ENCODE measurements around the gene CXXC5.
"Not testable (repeated sequence)": the region's sequence is repeated elsewhere in the genome, so short reads cannot be mapped to it uniquely, and the experiment has no call there.

The CXXC5 gene
- total RNA-seq = 2.4 to 16.5 (median 10.9) reads per million in 4 experiments

DNA sequence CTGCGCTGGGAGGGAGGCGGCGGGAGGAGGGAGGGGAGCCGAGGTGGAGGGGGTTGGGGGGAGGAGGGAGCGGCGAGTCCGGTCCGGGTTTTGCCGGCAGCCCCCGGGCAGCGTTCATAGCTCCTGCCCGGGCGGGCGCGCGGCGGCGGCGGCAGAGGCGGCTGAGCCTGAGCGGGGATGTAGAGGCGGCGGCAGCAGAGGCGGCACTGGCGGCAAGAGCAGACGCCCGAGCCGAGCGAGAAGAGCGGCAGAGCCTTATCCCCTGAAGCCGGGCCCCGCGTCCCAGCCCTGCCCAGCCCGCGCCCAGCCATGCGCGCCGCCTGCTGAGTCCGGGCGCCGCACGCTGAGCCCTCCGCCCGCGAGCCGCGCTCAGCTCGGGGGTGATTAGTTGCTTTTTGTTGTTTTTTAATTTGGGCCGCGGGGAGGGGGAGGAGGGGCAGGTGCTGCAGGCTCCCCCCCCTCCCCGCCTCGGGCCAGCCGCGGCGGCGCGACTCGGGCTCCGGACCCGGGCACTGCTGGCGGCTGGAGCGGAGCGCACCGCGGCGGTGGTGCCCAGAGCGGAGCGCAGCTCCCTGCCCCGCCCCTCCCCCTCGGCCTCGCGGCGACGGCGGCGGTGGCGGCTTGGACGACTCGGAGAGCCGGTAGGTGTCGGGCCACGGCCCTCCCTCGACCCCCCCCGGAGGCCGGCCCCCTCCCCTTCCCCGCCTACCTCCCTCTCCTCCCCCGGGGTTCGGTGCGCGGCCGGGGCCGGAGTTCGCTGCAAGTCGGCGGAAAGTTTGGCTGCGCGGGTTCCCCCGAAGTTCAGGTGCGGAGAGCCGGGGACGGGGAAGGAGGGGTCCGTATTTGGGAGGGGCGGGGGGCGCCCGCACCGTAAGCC, at the start of gene CXXC5:
Gene CXXC5 (plus strand): TSS at position 145 of the 877 bp plus-strand sequence. CDS start 32,175 bp downstream, outside the sequence.
- peak; percentile 18 for DNase-seq

- not testable (repeated sequence) for DNase-seq
Measured at GRCh38 chr5:139598601-139598965, 49.6 kb upstream of the CXXC5 start.

- no peak for DNase-seq
Measured at GRCh38 chr5:139600336-139600949, 47.7 kb upstream of the CXXC5 start.

DNA sequence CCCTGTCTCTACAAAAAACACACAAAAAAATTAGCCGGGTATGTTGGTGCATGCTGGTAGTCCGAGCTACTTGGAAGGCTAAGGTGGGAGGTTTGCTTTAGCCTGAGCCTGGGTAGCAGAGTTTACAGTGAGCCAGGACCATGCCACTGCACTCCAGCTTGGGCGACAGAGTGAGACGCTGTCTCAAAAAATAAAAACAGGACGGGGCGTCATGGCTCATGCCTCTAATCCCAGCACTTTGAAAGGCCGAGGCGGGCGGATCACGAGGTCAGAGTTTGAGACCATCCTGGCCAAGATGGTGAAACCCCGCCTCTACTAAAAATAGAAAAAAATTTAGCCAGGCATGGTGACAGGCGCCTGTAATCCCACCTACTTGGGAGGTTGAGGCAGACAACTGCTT, 46.7 kb upstream of the CXXC5 start:
- DNase-seq = no peak

GRCh38 chr5:139601948-139602347, 46.2 kb upstream of the CXXC5 start:
- not testable (repeated sequence) for DNase-seq

GRCh38 chr5:139605887-139606286, 42.3 kb upstream of the CXXC5 start:
- DNase-seq = no peak

DNA sequence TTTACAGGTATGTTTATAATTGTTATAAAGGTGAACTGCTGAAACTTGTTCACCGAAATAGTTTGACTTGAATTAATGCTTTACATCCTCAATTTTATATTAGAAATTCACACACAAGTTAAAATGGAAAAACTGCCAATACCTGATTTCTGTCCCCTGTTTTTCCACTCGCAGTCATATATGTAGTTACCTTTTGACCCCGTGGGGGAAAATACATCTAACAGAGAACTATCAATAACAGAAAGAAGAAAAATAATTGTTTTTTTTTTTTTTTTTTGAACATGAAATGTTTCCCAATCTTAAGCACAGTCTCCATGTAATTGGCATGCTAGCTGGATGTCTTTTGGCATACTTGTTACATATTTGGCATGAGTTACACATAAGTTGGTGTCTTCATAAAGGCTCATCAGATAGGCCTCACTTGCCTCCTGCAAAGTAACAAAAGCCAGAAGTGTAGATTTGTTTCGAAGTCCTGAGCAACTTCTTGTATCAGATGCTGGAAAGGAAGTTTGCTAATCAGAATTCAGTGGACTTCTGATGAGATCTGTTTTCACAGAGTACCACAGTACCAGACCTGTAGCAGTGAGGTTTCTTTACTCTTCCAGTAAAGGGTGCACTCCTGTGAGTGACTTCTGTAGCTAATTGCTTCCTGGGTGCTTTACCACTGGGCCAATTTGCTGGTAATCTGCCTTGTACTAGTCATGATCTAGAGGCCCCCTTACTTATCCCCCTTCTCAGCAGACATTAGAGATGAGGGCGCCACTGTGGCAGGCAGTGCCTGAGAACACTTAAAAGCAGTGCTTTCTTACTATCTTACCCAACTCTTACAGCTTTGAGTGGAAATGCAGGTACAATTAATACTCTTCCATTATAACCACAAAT, 36.2 kb upstream of the CXXC5 start:
- no peak for DNase-seq

- no peak for DNase-seq
Measured at GRCh38 chr5:139619861-139620260, 28.3 kb upstream of the CXXC5 start.

GRCh38 chr5:139625398-139625797, 22.8 kb upstream of the CXXC5 start:
- DNase-seq = not testable (repeated sequence)

DNA sequence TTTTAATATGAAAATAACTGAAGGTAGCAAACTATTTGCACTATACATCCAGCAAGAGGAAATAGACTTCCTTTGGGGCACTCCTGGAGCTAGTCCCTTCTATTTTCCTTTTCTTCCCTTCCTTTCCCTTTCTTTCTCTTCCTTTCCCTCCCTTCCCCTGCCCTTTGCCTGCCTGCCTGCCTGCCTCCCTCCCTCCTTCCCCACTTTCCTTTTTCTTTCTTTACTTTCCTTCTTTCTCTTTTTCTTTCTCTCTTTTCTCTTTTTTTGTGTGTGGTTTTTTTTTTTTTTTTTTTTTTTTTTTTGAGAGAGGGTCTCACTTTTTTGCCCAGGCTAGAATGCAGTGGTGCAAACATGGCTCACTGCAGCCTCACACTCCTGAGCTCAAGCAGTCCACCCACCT, 17.3 kb upstream of the CXXC5 start:
- no peak for DNase-seq

- no peak for DNase-seq
Measured at GRCh38 chr5:139631520-139632165, 16.5 kb upstream of the CXXC5 start.

DNA sequence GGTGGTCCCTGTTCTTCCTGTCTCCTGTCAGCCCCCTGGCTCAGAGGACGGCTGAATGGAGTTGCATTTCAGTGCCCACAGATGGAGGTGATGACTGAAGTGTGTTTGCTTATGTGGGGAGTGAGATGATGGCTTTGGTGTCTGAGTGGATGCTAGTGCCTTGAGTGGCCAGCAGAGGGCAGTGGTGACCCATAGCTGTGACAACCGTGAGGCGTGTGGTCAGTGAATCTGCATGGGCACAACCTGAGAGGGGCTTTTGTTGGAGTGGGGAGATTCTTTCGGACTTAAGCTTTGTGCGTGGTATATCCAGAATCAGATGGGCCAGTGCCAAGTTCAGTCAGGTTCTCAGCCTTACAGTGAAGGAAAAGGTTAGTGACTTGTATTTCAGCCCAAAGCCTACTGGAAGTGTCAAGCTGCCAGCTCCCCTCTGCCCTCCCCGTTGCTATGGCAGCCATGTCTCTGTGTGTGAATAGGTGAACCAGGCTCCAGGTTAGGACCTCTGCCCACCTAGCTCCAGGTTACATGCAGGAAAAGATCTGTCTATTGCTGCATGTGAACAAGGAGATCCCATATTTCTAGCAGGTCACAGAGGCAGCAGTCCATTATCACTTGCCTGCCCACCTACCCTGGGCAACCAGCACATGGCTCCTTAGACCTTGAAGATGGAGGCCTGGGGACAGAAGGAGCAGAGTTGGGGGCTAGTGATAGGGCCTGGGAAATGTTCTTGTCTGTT, 14.7 kb upstream of the CXXC5 start:
- DNase-seq = peak; percentile 43

- DNase-seq = no peak
Measured at GRCh38 chr5:139634028-139634325, 14.2 kb upstream of the CXXC5 start.

DNA sequence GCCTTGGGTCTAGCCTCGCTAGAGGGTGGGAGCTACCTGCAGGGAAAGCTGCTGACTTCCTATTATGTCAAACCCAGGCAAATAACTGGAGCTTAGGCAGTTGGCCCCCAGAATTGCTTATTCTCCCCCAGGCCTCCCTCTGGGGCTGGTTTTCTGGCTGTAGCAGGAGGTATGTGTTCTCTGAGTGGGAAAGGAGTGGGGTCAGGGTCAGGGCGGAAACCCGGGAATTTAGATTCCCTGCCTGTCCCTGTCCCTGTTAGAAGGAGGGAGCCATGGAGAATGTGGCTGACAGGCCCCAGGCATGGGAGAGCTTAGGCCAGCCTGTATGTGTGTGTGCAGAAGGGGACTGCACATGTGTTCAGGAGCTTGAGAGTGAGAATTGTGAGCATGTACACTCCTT, 13.6 kb upstream of the CXXC5 start:
- DNase-seq = no peak

DNA sequence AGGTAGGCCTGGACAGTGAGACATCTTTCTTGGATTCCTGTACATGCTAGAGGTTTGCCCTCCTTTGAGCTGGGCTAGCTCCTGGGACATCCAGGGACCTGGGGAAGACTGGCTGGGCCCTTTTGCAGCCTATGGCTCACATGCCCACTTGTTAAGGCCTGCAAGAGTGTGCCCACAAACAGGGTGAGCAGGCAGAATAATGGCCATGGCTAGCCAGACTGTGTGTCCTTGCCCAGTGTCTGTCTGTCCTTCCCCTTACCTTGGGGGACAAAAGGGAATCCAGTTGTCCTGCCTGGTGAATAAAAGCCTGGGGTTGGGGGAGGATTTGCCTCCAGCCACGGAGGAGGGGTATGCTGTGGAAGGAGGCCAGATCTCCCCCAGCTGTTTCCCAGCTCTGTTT, 13.0 kb upstream of the CXXC5 start:
- DNase-seq = no peak

DNA sequence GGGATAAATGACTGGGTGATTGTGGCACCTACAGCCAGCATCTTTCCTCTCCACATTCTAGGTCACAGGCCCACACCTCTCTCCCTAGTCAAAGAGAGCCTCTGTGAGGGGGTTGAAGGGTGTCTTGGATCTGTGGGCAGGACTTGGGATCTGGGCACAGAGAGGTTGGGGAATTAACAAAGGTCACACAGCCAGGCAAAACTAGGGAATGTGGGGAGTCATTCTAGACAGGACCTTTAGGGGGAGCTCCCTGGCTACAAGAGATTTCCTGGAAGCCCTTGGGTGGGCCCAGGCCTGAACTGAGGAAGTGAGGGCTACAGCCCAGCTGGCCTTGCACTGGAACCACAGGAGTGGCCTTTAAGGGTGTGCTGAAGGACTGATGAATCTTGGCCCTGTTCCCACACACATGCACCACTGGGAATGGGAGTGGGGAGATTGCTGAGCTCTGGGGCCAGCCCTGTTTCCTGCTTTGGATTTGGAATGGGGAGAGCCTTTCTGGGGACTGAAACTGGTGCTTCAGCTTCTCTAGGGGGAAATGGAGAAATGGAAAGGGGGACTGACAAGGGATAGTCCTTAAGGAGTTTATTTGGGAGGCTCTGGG, 12.4 kb upstream of the CXXC5 start:
- no peak for DNase-seq

DNA sequence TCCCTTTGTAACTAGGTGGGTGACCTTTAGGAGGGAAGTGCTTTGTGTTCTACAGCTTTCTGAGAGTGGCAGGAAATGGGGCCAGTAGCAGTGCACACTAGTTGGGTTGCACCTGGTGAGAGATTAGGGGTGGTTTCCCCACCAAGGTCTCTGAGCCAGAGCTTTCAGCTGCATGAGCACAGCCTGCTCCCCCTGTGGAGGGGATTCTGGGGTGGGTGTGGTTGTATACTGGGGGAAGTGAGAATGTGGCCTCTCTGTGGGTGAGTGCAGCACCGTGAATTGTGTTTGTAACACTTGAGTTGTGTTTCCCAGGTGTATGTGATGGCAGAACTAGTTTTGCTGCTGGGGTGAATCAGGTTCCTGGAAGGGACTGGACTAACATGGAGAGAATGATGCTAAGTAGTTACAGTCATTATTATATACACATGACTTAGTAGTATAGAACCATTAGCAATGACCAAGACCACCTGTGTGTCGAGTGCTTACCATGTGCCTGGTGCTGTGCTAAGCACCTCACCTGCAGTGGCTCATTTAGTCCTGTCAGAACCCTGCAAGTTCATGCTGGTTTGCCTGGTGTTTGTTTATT, 11.8 kb upstream of the CXXC5 start:
- peak; percentile 44 for DNase-seq

DNA sequence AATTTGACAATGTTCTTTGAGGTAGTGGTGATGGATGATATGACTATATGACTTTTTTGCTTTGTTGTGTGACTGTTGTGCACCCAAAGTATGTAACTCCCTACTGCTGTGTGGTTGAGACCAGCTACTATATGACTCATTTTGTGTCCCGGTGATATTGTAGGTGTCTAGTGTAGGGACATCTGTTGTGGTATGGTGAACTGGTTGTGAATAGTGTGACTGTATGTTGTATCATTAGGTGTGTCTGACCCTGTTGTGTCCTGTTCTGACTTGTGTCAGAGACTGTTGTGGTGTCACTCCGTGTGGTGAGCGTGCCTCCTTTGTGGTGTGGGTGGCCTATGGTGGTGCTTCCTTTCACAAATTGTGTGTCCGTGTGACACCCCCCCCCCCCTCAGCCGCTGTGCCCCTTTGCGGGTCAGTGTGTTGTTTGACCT, 11.2 kb upstream of the CXXC5 start:
- DNase-seq = no peak

DNA sequence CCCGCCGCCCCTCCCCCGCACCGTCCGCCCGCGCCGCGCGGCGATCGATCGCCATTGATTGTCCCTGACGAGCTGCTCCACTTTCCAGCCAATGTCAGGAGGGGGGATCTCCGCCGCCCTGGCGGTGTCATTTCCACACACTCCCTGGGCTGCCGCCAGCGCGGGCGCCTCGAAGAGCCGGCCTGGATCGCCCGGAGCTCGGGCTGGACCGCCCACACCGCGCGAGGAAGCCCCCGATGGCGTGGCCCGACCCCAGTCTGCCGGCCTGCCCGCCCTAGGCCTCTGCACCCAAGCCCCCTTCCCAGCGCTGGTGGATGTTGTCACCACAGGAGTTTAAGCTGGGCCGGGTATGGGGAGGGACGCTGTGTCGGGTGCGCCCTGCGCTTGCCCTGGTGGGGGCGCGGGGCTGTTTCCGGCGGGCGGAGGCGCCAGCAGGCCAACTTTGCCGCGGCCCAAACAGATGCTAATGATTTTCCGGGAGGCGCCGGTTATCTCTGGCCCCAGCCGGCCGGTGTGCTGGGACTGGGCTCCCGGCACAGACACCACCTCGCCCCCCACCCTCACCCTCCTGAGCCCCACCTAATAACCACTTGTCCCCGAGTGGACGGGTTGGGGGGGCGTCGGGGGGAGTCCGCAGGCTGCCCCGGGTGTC, 10.6 kb upstream of the CXXC5 start:
- peak; percentile 25 for DNase-seq

- DNase-seq = no peak
Measured at GRCh38 chr5:139638090-139638735, 9.9 kb upstream of the CXXC5 start.
